Neural crest cell (in vitro differentiated cells): ENCODE measurements around the gene HNRNPUL2. TPM values are rescaled to one million over a fixed set of nuclear protein-coding genes. Genes with fewer than 3 reads are reported as not detected.

Experiments
- DNase-seq: peaks from one replicate; pipeline ENCODE4 v3.0.0; 2021; ENCODE audit warnings: low read depth, mixed read lengths, low spot score
- H3K27ac Mint-ChIP-seq: one replicate; pipeline ENCODE4 v1.8.0; 2021; ENCODE audit warnings: mild to moderate bottlenecking, mixed read lengths; ENCODE audit not compliant: unreplicated experiment
- H3K27me3 Mint-ChIP-seq: 2 replicates; pipeline ENCODE4 v1.8.0; 2021; ENCODE audit warnings: low read depth, mild to moderate bottlenecking, mixed read lengths
- H3K36me3 Mint-ChIP-seq: 2 replicates; pipeline ENCODE4 v1.8.0; 2021; ENCODE audit warnings: low read depth, mild to moderate bottlenecking, mixed read lengths
- H3K4me1 Mint-ChIP-seq: 2 replicates; pipeline ENCODE4 v1.8.0; 2021; ENCODE audit warnings: mixed read lengths
- H3K4me3 Mint-ChIP-seq: one replicate; pipeline ENCODE4 v1.8.0; 2021; ENCODE audit warnings: mild to moderate bottlenecking, mixed read lengths
- H3K9me3 Mint-ChIP-seq: 2 replicates; pipeline ENCODE4 v1.8.0; 2021; ENCODE audit warnings: mixed read lengths
- total RNA-seq: library from RNA; stranded (reverse); gene quantifications from 2 replicates; pipeline ENCODE4 v1.2.1, GENCODE V29; 2021
- TF ChIP-seq, protein P1 (sequence below): fragments of 200-600 bp; sonication (generic); conservative IDR thresholded peaks from 2 replicates; pipeline ENCODE4 v1.5.0; 2021; ENCODE audit warnings: antibody characterized with exemption, mild to moderate bottlenecking

The HNRNPUL2 gene
- total RNA-seq, 1 donor from 2014 or later: 80.7 TPM

DNA sequence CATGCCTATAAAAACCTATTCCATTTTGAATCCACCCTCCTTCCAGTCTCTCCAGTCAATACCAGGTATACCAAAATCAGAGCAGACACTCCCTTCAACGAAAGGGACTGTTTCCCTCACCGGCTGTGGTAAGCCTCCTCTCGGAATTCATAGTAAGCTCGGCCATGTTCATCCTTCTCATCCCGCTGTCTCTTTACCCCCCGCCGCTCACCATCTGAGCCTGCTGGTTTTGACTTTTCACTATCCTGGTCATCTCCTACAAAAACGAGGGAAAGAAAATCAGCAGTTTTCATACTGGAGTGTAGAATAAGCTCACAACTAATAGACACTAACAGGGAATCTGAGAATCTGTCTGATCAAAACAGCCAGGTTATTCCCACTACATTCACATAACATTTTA, 3.1 kb downstream of the HNRNPUL2 start:
- Mint-ChIP-seq H3K36me3 (peaks cover 43% of the 10 kb centered on the region), H3K4me1 (peaks cover 54% of the 10 kb centered on the region), H3K27me3 (no peaks in the 10 kb centered on the region), H3K4me3 (peak overlapping the region; percentile 95), H3K27ac (peak overlapping the region; percentile 45), H3K9me3 (no peaks in the 10 kb centered on the region)
- DNase-seq: no peak
- TF ChIP-seq, protein P1, sequence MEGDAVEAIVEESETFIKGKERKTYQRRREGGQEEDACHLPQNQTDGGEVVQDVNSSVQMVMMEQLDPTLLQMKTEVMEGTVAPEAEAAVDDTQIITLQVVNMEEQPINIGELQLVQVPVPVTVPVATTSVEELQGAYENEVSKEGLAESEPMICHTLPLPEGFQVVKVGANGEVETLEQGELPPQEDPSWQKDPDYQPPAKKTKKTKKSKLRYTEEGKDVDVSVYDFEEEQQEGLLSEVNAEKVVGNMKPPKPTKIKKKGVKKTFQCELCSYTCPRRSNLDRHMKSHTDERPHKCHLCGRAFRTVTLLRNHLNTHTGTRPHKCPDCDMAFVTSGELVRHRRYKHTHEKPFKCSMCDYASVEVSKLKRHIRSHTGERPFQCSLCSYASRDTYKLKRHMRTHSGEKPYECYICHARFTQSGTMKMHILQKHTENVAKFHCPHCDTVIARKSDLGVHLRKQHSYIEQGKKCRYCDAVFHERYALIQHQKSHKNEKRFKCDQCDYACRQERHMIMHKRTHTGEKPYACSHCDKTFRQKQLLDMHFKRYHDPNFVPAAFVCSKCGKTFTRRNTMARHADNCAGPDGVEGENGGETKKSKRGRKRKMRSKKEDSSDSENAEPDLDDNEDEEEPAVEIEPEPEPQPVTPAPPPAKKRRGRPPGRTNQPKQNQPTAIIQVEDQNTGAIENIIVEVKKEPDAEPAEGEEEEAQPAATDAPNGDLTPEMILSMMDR: no peak

DNA sequence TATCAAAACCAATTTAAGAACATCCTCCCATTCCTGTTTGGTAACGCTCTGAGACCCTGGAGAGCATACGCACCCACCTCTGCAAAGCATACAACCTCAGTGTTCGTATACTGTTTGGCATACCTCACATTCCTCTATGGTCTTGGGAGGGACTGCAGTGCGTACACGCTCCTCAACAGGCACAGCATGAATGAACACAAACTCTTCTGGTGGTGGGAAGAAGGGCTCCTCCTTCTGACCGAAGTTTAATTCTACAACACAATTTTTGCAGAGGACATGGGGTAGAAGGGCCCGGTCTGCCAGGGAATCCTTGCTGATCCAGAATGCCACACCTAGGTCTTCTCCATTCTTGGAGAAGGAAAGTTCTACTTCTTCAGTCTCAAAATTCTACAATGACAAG, 5.3 kb downstream of the HNRNPUL2 start:
- H3K27ac Mint-ChIP-seq: no peak overlapping the region
- H3K4me3 Mint-ChIP-seq: peak overlapping the region; percentile 75
- no peak for DNase-seq
- no peaks in the 10 kb centered on the region for H3K27me3 Mint-ChIP-seq
- no peaks in the 10 kb centered on the region for H3K9me3 Mint-ChIP-seq
- TF ChIP-seq, protein P1: no peak
- peaks cover 50% of the 10 kb centered on the region for H3K36me3 Mint-ChIP-seq
- peaks cover 45% of the 10 kb centered on the region for H3K4me1 Mint-ChIP-seq

DNA sequence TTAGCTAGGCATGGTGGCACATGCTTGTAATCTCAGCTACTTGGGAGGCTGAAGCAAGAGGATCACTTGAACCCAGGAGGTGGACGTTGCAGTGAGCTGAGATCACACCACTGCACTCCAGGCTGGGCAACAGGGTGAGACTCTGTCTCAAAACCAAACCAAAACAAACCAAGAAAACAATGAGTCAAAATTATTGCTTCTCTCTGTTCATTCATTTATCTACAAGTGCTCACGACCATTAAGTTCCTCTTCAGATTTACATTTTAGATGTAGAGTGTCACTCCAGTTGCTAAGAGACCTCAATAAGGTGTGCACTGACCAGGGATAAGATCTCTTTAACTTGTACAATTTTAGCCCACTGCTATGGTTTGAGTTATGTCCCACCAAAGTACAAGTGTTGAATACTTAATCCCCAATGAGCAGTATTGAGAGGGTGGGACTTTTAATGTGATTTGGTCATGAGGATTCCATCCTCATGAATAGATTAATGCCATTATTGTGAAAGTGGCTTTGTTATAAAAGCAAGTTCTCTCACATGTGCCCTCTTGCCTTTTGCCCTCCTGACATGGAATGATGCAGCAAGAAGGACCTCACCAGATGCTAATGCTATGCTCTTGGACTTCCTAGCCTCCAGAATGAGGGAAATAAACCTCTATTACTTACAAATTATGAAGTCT, 7.8 kb downstream of the HNRNPUL2 start:
- Mint-ChIP-seq H3K9me3 (no peaks in the 10 kb centered on the region), H3K4me3 (peak overlapping the region; percentile 42), H3K4me1 (peaks cover 27% of the 10 kb centered on the region), H3K27me3 (no peaks in the 10 kb centered on the region), H3K36me3 (peaks cover 55% of the 10 kb centered on the region), H3K27ac (no peak overlapping the region)
- TF ChIP-seq, protein P1: no peak
- DNase-seq: no peak

DNA sequence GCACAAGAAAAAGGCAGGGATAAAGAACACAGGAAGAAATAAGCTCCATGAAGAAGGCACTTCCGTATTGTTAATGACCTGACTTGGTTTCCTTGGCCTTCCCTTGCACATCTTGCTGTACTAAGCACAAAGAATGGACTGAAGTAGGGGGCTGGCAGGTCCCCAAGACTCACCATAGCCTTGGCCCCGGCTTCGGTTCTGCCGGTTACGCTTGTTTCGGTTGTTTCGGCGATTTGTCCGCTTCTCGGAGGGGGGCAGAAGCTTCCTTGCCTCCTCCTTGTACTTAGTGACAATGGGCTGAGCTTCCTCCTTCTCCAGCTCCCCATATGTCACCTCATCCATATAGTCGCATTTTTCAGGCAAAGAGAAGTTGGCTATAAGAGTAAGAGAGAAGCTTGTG, 10.4 kb downstream of the HNRNPUL2 start:
- no peak overlapping the region for H3K27ac Mint-ChIP-seq
- TF ChIP-seq, protein P1: no peak
- H3K36me3 Mint-ChIP-seq: peaks cover 47% of the 10 kb centered on the region
- H3K27me3 Mint-ChIP-seq: no peaks in the 10 kb centered on the region
- H3K4me1 Mint-ChIP-seq: peaks cover 6% of the 10 kb centered on the region
- DNase-seq: no peak
- H3K9me3 Mint-ChIP-seq: no peaks in the 10 kb centered on the region
- H3K4me3 Mint-ChIP-seq: no peak overlapping the region

DNA sequence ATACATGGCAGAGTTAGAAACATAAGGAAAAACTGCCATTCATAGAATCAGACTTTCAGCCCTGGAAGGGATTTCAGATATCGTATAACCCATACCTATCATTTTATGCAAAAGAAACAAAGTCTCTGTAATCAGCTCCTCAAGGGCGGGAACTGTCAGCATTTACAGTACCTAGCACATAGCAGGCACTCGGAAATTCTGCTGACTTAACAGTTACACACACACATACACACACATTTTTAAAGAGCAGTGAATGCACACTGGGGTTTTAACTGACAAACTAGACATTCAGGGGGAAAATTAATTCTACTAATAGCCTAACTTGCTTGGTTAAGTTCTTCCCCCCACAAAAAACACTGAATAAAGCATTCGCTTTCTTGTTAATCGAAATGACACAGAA, 11.1 kb downstream of the HNRNPUL2 start:
- no peak for DNase-seq
- Mint-ChIP-seq H3K4me1 (peaks cover 4% of the 10 kb centered on the region), H3K9me3 (no peaks in the 10 kb centered on the region), H3K4me3 (no peak overlapping the region), H3K27ac (no peak overlapping the region), H3K27me3 (no peaks in the 10 kb centered on the region), H3K36me3 (peaks cover 42% of the 10 kb centered on the region)
- TF ChIP-seq, protein P1: no peak
